ENCODE data around the gene NPFF. TPM values are rescaled to one million over a fixed set of nuclear protein-coding genes. Genes with fewer than 3 reads are reported as not detected.

NPFF gene
- total RNA-seq, 1 donor from 2014 or later, result not detected

- peak; percentile 96 for TF ChIP-seq CTCF (IDR thresholded peaks at IDR 0.05)
- peaks cover 11% of the 10 kb centered on the region for H3K36me3 Mint-ChIP-seq (ENCODE audit: unreplicated experiment)
- DNase-seq (ENCODE audit: extremely low spot score, unreplicated experiment), result peak; percentile 86
- H3K4me1 Mint-ChIP-seq (ENCODE audit: unreplicated experiment), result peaks cover 8% of the 10 kb centered on the region
- peak overlapping the region; percentile 88 for H3K27ac Mint-ChIP-seq (ENCODE audit: unreplicated experiment)
- no peak overlapping the region for H3K4me3 Mint-ChIP-seq (ENCODE audit: unreplicated experiment)
- H3K27me3 Mint-ChIP-seq (ENCODE audit: unreplicated experiment), result no peaks in the 10 kb centered on the region
- H3K9me3 Mint-ChIP-seq (ENCODE audit: unreplicated experiment), result no peaks in the 10 kb centered on the region
Measured at GRCh38 chr12:53543539-53543938, 36.3 kb upstream of the NPFF start.

GRCh38 chr12:53539526-53539925, 32.2 kb upstream of the NPFF start:
- Mint-ChIP-seq H3K36me3 (ENCODE audit: unreplicated experiment) (peaks cover 27% of the 10 kb centered on the region), H3K4me3 (ENCODE audit: unreplicated experiment) (no peak overlapping the region), H3K9me3 (ENCODE audit: unreplicated experiment) (no peaks in the 10 kb centered on the region), H3K27ac (ENCODE audit: unreplicated experiment) (no peak overlapping the region), H3K4me1 (ENCODE audit: unreplicated experiment) (peaks cover 8% of the 10 kb centered on the region), H3K27me3 (ENCODE audit: unreplicated experiment) (no peaks in the 10 kb centered on the region)
- no peak for DNase-seq (ENCODE audit: extremely low spot score, unreplicated experiment)
- TF ChIP-seq CTCF (IDR thresholded peaks at IDR 0.05), result no peak

GRCh38 chr12:53538209-53538689, 31.0 kb upstream of the NPFF start:
- H3K4me1 Mint-ChIP-seq (ENCODE audit: unreplicated experiment), result no peaks in the 10 kb centered on the region
- TF ChIP-seq CTCF (IDR thresholded peaks at IDR 0.05), result no peak
- peaks cover 31% of the 10 kb centered on the region for H3K36me3 Mint-ChIP-seq (ENCODE audit: unreplicated experiment)
- no peak for DNase-seq (ENCODE audit: extremely low spot score, unreplicated experiment)
- H3K4me3 Mint-ChIP-seq (ENCODE audit: unreplicated experiment), result no peak overlapping the region
- H3K27ac Mint-ChIP-seq (ENCODE audit: unreplicated experiment), result no peak overlapping the region
- H3K27me3 Mint-ChIP-seq (ENCODE audit: unreplicated experiment), result no peaks in the 10 kb centered on the region
- H3K9me3 Mint-ChIP-seq (ENCODE audit: unreplicated experiment), result no peaks in the 10 kb centered on the region

GRCh38 chr12:53536962-53537361, 29.7 kb upstream of the NPFF start:
- Mint-ChIP-seq H3K4me1 (ENCODE audit: unreplicated experiment) (no peaks in the 10 kb centered on the region), H3K9me3 (ENCODE audit: unreplicated experiment) (no peaks in the 10 kb centered on the region), H3K4me3 (ENCODE audit: unreplicated experiment) (no peak overlapping the region), H3K27ac (ENCODE audit: unreplicated experiment) (no peak overlapping the region), H3K36me3 (ENCODE audit: unreplicated experiment) (peaks cover 36% of the 10 kb centered on the region), H3K27me3 (ENCODE audit: unreplicated experiment) (no peaks in the 10 kb centered on the region)
- TF ChIP-seq CTCF (IDR thresholded peaks at IDR 0.05), result no peak
- DNase-seq (ENCODE audit: extremely low spot score, unreplicated experiment), result no peak

- DNase-seq (ENCODE audit: extremely low spot score, unreplicated experiment), result no peak
- H3K36me3 Mint-ChIP-seq (ENCODE audit: unreplicated experiment), result peaks cover 39% of the 10 kb centered on the region
- no peak for TF ChIP-seq CTCF (IDR thresholded peaks at IDR 0.05)
- H3K27ac Mint-ChIP-seq (ENCODE audit: unreplicated experiment), result no peak overlapping the region
- no peaks in the 10 kb centered on the region for H3K9me3 Mint-ChIP-seq (ENCODE audit: unreplicated experiment)
- no peaks in the 10 kb centered on the region for H3K27me3 Mint-ChIP-seq (ENCODE audit: unreplicated experiment)
- no peaks in the 10 kb centered on the region for H3K4me1 Mint-ChIP-seq (ENCODE audit: unreplicated experiment)
- H3K4me3 Mint-ChIP-seq (ENCODE audit: unreplicated experiment), result no peak overlapping the region
Measured at GRCh38 chr12:53533471-53533870, 26.2 kb upstream of the NPFF start.

Measured in osteocyte (in vitro differentiated cells).